ENCODE results near the gene TPO. TPM values are rescaled to one million over a fixed set of nuclear protein-coding genes. Genes with fewer than 3 reads are reported as not detected.

The TPO gene
- total RNA-seq, 1 experiment from 2014 or later = not detected

DNA sequence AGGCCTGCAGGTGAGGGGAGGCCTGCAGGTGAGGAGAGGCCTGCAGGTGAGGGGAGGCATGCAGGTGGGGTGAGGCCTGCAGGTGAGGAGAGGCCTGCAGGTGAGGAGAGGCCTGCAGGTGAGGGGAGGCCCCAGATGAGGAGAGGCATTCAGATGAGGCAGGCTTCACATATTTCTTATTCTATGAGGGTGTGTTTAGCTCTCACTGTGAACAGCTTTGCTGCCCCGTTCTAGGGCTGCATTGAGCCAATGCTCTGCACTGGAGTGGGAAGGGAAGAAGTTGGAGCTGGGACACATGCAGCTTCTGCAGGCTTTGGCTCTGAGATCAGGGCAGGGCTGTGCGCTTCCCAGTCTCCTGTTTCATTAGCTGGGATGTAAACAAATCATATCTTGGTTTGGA is 19.5 kb downstream of the TPO start:
- CTCF ChIA-PET = interaction anchor here (1.2 kb wide), 1 partner anchor 118 kb away, joined by 4 read pairs; no protein-coding TSS in a partner anchor

More for the DNA sequence above, 19.5 kb downstream of the TPO start:
- ATAC-seq (no peak), DNase-seq (ENCODE audit: low spot score) (no peak)
- Mint-ChIP-seq H3K4me1 (peaks cover 21% of the 10 kb centered on the region), H3K36me3 (0 out of 2 replicates have a peak, but pooled peaks cover 4% of the 10 kb centered on the region), H3K4me3 (no peak overlapping the region), H3K9me3 (peaks cover 29% of the 10 kb centered on the region), H3K27me3 (ENCODE audit: low read depth) (peaks cover 5% of the 10 kb centered on the region; the same call in 1 of the 2 replicates), H3K27ac (no peak overlapping the region)
- TF ChIP-seq, protein P1, sequence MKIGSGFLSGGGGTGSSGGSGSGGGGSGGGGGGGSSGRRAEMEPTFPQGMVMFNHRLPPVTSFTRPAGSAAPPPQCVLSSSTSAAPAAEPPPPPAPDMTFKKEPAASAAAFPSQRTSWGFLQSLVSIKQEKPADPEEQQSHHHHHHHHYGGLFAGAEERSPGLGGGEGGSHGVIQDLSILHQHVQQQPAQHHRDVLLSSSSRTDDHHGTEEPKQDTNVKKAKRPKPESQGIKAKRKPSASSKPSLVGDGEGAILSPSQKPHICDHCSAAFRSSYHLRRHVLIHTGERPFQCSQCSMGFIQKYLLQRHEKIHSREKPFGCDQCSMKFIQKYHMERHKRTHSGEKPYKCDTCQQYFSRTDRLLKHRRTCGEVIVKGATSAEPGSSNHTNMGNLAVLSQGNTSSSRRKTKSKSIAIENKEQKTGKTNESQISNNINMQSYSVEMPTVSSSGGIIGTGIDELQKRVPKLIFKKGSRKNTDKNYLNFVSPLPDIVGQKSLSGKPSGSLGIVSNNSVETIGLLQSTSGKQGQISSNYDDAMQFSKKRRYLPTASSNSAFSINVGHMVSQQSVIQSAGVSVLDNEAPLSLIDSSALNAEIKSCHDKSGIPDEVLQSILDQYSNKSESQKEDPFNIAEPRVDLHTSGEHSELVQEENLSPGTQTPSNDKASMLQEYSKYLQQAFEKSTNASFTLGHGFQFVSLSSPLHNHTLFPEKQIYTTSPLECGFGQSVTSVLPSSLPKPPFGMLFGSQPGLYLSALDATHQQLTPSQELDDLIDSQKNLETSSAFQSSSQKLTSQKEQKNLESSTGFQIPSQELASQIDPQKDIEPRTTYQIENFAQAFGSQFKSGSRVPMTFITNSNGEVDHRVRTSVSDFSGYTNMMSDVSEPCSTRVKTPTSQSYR (CRISPR knock-in tag; IDR thresholded peaks at IDR 0.05) = no peak
- TF ChIP-seq, protein P2, sequence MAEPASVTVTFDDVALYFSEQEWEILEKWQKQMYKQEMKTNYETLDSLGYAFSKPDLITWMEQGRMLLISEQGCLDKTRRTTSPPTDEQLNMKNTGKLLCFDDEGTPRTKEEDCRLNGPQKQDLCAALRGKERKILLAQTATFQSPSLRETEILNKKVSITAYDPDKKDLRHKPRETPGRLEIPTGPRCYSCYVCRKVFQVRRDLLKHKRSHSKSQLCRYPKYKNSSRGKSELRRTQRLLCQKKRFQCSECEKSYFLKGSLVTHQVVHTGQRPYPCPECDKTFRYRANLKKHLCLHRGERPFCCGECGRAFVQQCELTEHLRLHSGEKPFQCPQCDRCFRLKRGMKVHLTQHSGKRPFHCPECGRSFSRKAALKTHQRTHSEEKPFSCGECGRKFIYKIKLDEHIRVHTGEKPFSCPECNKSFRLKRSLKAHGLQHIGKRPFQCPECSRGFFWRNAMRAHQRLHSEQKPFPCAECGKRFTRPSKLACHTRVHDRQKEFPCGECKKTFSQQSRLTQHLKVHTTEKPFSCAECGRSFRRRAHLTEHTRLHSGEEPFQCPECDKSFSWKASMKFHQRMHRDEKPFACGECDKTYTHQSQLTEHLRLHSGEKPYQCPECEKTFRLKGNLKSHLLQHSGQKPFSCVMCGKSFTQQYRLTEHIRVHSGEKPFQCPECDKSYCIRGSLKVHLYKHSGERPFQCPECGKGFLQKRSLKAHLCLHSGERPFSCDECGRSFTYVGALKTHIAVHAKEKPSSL (CRISPR knock-in tag; conservative IDR thresholded peaks at IDR 0.05) = no peak
- TF ChIP-seq, protein P3, sequence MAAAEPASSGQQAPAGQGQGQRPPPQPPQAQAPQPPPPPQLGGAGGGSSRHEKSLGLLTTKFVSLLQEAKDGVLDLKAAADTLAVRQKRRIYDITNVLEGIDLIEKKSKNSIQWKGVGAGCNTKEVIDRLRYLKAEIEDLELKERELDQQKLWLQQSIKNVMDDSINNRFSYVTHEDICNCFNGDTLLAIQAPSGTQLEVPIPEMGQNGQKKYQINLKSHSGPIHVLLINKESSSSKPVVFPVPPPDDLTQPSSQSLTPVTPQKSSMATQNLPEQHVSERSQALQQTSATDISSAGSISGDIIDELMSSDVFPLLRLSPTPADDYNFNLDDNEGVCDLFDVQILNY (CRISPR knock-in tag; IDR thresholded peaks at IDR 0.05) = no peak
- TF ChIP-seq NR1H2 (CRISPR knock-in tag; IDR thresholded peaks at IDR 0.05) = no peak
- TF ChIP-seq MXD4 (CRISPR knock-in tag; IDR thresholded peaks at IDR 0.05; ENCODE audit: borderline replicate concordance) = no peak
- no peak for TF ChIP-seq CREB1 (CRISPR knock-in tag; IDR thresholded peaks at IDR 0.05)
- TF ChIP-seq, protein P4, sequence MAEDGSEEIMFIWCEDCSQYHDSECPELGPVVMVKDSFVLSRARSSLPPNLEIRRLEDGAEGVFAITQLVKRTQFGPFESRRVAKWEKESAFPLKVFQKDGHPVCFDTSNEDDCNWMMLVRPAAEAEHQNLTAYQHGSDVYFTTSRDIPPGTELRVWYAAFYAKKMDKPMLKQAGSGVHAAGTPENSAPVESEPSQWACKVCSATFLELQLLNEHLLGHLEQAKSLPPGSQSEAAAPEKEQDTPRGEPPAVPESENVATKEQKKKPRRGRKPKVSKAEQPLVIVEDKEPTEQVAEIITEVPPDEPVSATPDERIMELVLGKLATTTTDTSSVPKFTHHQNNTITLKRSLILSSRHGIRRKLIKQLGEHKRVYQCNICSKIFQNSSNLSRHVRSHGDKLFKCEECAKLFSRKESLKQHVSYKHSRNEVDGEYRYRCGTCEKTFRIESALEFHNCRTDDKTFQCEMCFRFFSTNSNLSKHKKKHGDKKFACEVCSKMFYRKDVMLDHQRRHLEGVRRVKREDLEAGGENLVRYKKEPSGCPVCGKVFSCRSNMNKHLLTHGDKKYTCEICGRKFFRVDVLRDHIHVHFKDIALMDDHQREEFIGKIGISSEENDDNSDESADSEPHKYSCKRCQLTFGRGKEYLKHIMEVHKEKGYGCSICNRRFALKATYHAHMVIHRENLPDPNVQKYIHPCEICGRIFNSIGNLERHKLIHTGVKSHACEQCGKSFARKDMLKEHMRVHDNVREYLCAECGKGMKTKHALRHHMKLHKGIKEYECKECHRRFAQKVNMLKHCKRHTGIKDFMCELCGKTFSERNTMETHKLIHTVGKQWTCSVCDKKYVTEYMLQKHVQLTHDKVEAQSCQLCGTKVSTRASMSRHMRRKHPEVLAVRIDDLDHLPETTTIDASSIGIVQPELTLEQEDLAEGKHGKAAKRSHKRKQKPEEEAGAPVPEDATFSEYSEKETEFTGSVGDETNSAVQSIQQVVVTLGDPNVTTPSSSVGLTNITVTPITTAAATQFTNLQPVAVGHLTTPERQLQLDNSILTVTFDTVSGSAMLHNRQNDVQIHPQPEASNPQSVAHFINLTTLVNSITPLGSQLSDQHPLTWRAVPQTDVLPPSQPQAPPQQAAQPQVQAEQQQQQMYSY (CRISPR knock-in tag; IDR thresholded peaks at IDR 0.05) = no peak
- TF ChIP-seq, protein P5, sequence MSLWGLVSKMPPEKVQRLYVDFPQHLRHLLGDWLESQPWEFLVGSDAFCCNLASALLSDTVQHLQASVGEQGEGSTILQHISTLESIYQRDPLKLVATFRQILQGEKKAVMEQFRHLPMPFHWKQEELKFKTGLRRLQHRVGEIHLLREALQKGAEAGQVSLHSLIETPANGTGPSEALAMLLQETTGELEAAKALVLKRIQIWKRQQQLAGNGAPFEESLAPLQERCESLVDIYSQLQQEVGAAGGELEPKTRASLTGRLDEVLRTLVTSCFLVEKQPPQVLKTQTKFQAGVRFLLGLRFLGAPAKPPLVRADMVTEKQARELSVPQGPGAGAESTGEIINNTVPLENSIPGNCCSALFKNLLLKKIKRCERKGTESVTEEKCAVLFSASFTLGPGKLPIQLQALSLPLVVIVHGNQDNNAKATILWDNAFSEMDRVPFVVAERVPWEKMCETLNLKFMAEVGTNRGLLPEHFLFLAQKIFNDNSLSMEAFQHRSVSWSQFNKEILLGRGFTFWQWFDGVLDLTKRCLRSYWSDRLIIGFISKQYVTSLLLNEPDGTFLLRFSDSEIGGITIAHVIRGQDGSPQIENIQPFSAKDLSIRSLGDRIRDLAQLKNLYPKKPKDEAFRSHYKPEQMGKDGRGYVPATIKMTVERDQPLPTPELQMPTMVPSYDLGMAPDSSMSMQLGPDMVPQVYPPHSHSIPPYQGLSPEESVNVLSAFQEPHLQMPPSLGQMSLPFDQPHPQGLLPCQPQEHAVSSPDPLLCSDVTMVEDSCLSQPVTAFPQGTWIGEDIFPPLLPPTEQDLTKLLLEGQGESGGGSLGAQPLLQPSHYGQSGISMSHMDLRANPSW (CRISPR knock-in tag; conservative IDR thresholded peaks at IDR 0.05; ENCODE audit: low read depth) = no peak
- TF ChIP-seq ATF1 (CRISPR knock-in tag; IDR thresholded peaks at IDR 0.05) = no peak
- TF ChIP-seq, protein P6, sequence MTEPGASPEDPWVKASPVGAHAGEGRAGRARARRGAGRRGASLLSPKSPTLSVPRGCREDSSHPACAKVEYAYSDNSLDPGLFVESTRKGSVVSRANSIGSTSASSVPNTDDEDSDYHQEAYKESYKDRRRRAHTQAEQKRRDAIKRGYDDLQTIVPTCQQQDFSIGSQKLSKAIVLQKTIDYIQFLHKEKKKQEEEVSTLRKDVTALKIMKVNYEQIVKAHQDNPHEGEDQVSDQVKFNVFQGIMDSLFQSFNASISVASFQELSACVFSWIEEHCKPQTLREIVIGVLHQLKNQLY (CRISPR knock-in tag; IDR thresholded peaks at IDR 0.05) = no peak
- TF ChIP-seq, protein P7, sequence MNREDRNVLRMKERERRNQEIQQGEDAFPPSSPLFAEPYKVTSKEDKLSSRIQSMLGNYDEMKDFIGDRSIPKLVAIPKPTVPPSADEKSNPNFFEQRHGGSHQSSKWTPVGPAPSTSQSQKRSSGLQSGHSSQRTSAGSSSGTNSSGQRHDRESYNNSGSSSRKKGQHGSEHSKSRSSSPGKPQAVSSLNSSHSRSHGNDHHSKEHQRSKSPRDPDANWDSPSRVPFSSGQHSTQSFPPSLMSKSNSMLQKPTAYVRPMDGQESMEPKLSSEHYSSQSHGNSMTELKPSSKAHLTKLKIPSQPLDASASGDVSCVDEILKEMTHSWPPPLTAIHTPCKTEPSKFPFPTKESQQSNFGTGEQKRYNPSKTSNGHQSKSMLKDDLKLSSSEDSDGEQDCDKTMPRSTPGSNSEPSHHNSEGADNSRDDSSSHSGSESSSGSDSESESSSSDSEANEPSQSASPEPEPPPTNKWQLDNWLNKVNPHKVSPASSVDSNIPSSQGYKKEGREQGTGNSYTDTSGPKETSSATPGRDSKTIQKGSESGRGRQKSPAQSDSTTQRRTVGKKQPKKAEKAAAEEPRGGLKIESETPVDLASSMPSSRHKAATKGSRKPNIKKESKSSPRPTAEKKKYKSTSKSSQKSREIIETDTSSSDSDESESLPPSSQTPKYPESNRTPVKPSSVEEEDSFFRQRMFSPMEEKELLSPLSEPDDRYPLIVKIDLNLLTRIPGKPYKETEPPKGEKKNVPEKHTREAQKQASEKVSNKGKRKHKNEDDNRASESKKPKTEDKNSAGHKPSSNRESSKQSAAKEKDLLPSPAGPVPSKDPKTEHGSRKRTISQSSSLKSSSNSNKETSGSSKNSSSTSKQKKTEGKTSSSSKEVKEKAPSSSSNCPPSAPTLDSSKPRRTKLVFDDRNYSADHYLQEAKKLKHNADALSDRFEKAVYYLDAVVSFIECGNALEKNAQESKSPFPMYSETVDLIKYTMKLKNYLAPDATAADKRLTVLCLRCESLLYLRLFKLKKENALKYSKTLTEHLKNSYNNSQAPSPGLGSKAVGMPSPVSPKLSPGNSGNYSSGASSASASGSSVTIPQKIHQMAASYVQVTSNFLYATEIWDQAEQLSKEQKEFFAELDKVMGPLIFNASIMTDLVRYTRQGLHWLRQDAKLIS (CRISPR knock-in tag; IDR thresholded peaks at IDR 0.05; ENCODE audit: borderline replicate concordance) = no peak
- no peak for TF ChIP-seq SMAD3 (CRISPR knock-in tag; IDR thresholded peaks at IDR 0.05; ENCODE audit: borderline replicate concordance)
- TF ChIP-seq, protein P8, sequence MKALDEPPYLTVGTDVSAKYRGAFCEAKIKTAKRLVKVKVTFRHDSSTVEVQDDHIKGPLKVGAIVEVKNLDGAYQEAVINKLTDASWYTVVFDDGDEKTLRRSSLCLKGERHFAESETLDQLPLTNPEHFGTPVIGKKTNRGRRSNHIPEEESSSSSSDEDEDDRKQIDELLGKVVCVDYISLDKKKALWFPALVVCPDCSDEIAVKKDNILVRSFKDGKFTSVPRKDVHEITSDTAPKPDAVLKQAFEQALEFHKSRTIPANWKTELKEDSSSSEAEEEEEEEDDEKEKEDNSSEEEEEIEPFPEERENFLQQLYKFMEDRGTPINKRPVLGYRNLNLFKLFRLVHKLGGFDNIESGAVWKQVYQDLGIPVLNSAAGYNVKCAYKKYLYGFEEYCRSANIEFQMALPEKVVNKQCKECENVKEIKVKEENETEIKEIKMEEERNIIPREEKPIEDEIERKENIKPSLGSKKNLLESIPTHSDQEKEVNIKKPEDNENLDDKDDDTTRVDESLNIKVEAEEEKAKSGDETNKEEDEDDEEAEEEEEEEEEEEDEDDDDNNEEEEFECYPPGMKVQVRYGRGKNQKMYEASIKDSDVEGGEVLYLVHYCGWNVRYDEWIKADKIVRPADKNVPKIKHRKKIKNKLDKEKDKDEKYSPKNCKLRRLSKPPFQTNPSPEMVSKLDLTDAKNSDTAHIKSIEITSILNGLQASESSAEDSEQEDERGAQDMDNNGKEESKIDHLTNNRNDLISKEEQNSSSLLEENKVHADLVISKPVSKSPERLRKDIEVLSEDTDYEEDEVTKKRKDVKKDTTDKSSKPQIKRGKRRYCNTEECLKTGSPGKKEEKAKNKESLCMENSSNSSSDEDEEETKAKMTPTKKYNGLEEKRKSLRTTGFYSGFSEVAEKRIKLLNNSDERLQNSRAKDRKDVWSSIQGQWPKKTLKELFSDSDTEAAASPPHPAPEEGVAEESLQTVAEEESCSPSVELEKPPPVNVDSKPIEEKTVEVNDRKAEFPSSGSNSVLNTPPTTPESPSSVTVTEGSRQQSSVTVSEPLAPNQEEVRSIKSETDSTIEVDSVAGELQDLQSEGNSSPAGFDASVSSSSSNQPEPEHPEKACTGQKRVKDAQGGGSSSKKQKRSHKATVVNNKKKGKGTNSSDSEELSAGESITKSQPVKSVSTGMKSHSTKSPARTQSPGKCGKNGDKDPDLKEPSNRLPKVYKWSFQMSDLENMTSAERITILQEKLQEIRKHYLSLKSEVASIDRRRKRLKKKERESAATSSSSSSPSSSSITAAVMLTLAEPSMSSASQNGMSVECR (CRISPR knock-in tag; IDR thresholded peaks at IDR 0.05; ENCODE audit: borderline replicate concordance) = no peak
- POLR2A ChIA-PET = no interaction called here
